Measurements from ENCODE around the gene AHRR.

The AHRR gene

GRCh38 chr5:425714-426113 lies 104.2 kb downstream of the AHRR start:
- ChIA-PET CTCF (interaction anchor here (0.7 to 2.4 kb wide), 17 partner anchors 8 to 238 kb away, joined by 3 to 24 read pairs (median 4); partner anchors contain the start of gene AHRR), POLR2A (interaction anchor here (1.3 kb wide), 1 partner anchor 109 kb away, joined by 5 read pairs; no protein-coding TSS in a partner anchor)
- peak; percentile 55 to 68 (median 62) for DNase-seq
- H3K27me3 ChIP-seq (replicated peaks in 2 of 5; ENCODE audit: control insufficient read depth in 4 of 5, insufficient read depth in 5 of 5, low read length in 4 of 5), result no peaks in the 10 kb centered on the region
- no peak overlapping the region for H3K27ac ChIP-seq (ENCODE audit: insufficient read depth in 1 of 2, low read depth in 1 of 2, low read length in 2 of 2, poor library complexity in 1 of 2, severe bottlenecking in 2 of 2)
- peaks cover 0 to 23% (median 0%) of the 10 kb centered on the region in 4 experiments for H3K4me1 ChIP-seq (ENCODE audit: control extremely low read depth in 1 of 4, control insufficient read depth in 4 of 4, insufficient read depth in 4 of 4, low read length in 3 of 4)
- WGBS (ENCODE audit: insufficient coverage), result 60% methylated on average over 1 of the region's 5 CpGs
- peaks cover 0 to 62% (median 0%) of the 10 kb centered on the region in 4 experiments for H3K36me3 ChIP-seq (ENCODE audit: control insufficient read depth in 4 of 4, insufficient read depth in 4 of 4, low read length in 3 of 4)
- H3K9me3 ChIP-seq (ENCODE audit: control extremely low read depth in 1 of 5, control insufficient read depth in 4 of 5, insufficient read depth in 2 of 5, low read depth in 1 of 5, low read length in 4 of 5), result no peaks in the 10 kb centered on the region
- H3K4me3 ChIP-seq (ENCODE audit: control insufficient read depth in 1 of 7, extremely low read depth in 1 of 7, insufficient read depth in 4 of 7, low read depth in 2 of 7, low read length in 6 of 7), result no peak overlapping the region

- H3K9me3 ChIP-seq (ENCODE audit: control extremely low read depth in 1 of 5, control insufficient read depth in 4 of 5, insufficient read depth in 2 of 5, low read depth in 1 of 5, low read length in 4 of 5), result no peaks in the 10 kb centered on the region
- H3K4me3 ChIP-seq (ENCODE audit: control insufficient read depth in 1 of 7, extremely low read depth in 1 of 7, insufficient read depth in 4 of 7, low read depth in 2 of 7, low read length in 6 of 7), result no peak overlapping the region
- 67% methylated on average over 3 of the region's 3 CpGs for WGBS (ENCODE audit: insufficient coverage)
- peaks cover 0 to 23% (median under 1%) of the 10 kb centered on the region in 4 experiments for H3K4me1 ChIP-seq (ENCODE audit: control extremely low read depth in 1 of 4, control insufficient read depth in 4 of 4, insufficient read depth in 4 of 4, low read length in 3 of 4)
- no peak overlapping the region for H3K27ac ChIP-seq (ENCODE audit: insufficient read depth in 1 of 2, low read depth in 1 of 2, low read length in 2 of 2, poor library complexity in 1 of 2, severe bottlenecking in 2 of 2)
- H3K27me3 ChIP-seq (replicated peaks in 2 of 5; ENCODE audit: control insufficient read depth in 4 of 5, insufficient read depth in 5 of 5, low read length in 4 of 5), result no peaks in the 10 kb centered on the region
- DNase-seq, result no peak
- H3K36me3 ChIP-seq (ENCODE audit: control insufficient read depth in 4 of 4, insufficient read depth in 4 of 4, low read length in 3 of 4), result peaks cover 0 to 62% (median 0%) of the 10 kb centered on the region in 4 experiments
- POLR2A ChIA-PET, result interaction anchor here (1.3 kb wide), 1 partner anchor 109 kb away, joined by 5 read pairs; no protein-coding TSS in a partner anchor
- CTCF ChIA-PET, result interaction anchor here (0.7 to 2.4 kb wide), 14 partner anchors 8 to 239 kb away, joined by 3 to 24 read pairs (median 4); no protein-coding TSS in a partner anchor
These were observed 105.0 kb downstream of the AHRR start for GRCh38 chr5:426392-426976.

DNA sequence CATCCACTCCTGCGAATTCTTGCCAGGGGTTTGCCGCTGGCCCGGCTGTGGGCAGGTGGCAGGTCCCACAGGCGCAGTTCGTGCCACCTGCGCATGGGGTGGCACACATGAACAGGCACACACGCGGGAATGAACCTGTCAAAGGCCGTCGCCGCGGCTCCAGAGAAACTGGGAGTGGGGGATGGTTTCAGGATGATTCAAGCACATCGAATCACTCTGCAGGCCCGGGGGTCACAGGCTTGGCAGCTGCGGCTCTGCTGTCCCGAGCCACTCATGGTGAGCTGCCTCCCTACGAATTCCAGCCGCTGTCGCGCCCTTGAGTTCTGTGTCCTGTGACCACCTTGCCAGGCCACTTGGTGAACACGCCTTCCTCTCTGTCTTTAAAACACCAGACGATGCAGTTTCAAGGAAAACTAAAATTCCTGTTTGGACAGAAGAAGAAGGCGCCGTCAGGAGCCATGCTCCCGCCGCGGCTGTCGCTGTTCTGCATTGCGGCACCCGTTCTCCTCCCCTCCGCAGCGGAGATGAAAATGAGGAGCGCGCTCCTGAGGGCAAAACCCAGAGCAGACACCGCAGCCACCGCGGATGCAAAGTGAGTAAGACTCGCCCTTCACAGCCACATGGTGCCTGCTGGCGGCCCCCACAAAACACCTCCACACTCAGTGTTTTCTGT lies 106.0 kb downstream of the AHRR start:
- Histone ChIP-seq H3K4me3 (ENCODE audit: control insufficient read depth in 1 of 7, extremely low read depth in 1 of 7, insufficient read depth in 4 of 7, low read depth in 2 of 7, low read length in 6 of 7) (no peak overlapping the region), H3K4me1 (ENCODE audit: control extremely low read depth in 1 of 4, control insufficient read depth in 4 of 4, insufficient read depth in 4 of 4, low read length in 3 of 4) (peaks cover 0 to 23% (median under 1%) of the 10 kb centered on the region in 4 experiments), H3K27ac (ENCODE audit: insufficient read depth in 1 of 2, low read depth in 1 of 2, low read length in 2 of 2, poor library complexity in 1 of 2, severe bottlenecking in 2 of 2) (no peak overlapping the region), H3K36me3 (ENCODE audit: control insufficient read depth in 4 of 4, insufficient read depth in 4 of 4, low read length in 3 of 4) (peaks cover 0 to 65% (median 0%) of the 10 kb centered on the region in 4 experiments), H3K27me3 (replicated peaks in 2 of 5; ENCODE audit: control insufficient read depth in 4 of 5, insufficient read depth in 5 of 5, low read length in 4 of 5) (no peaks in the 10 kb centered on the region), H3K9me3 (ENCODE audit: control extremely low read depth in 1 of 5, control insufficient read depth in 4 of 5, insufficient read depth in 2 of 5, low read depth in 1 of 5, low read length in 4 of 5) (no peaks in the 10 kb centered on the region)
- ChIA-PET POLR2A (no interaction called here), CTCF (interaction anchor here (0.9 to 10.6 kb wide), 7 partner anchors 14 to 239 kb away, joined by 3 to 124 read pairs (median 5); partner anchors contain the start of gene AHRR)
- WGBS (ENCODE audit: insufficient coverage), result 97% methylated on average over 37 of the region's 39 CpGs
- DNase-seq, result no peak

DNA sequence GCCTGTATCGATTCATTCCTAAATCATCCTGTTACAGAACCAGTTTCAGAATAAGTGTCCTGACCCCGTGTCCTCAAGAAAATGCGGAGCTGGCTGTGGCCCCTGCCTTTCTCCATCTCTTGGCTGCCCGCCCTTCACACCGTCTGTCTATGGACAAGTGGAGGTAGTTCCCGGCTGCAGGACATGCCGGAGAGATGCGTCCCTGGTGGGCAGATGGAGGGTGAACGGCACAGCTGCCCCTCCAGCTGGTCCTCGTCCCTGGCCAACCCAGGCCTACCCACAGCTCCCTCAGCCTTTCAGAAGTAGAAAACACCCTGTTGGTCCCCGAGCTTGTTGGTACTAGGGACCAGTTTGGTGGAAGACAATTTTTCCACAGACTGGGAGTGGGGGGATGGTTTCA lies 106.7 kb downstream of the AHRR start:
- ChIA-PET POLR2A (no interaction called here), CTCF (interaction anchor here (0.5 to 10.6 kb wide), 8 partner anchors 14 to 240 kb away, joined by 3 to 124 read pairs (median 3); partner anchors contain the start of gene AHRR)
- no peaks in the 10 kb centered on the region for H3K9me3 ChIP-seq (ENCODE audit: control extremely low read depth in 1 of 5, control insufficient read depth in 4 of 5, insufficient read depth in 2 of 5, low read depth in 1 of 5, low read length in 4 of 5)
- no peak overlapping the region for H3K4me3 ChIP-seq (ENCODE audit: control insufficient read depth in 1 of 7, extremely low read depth in 1 of 7, insufficient read depth in 4 of 7, low read depth in 2 of 7, low read length in 6 of 7)
- no peaks in the 10 kb centered on the region for H3K27me3 ChIP-seq (replicated peaks in 2 of 5; ENCODE audit: control insufficient read depth in 4 of 5, insufficient read depth in 5 of 5, low read length in 4 of 5)
- DNase-seq, result no peak
- whole genome bisulfite sequencing (ENCODE audit: insufficient coverage), result 80% methylated on average over 5 of the region's 11 CpGs
- peaks cover 0 to 18% (median under 1%) of the 10 kb centered on the region in 4 experiments for H3K4me1 ChIP-seq (ENCODE audit: control extremely low read depth in 1 of 4, control insufficient read depth in 4 of 4, insufficient read depth in 4 of 4, low read length in 3 of 4)
- H3K36me3 ChIP-seq (ENCODE audit: control insufficient read depth in 4 of 4, insufficient read depth in 4 of 4, low read length in 3 of 4), result peaks cover 0 to 64% (median 0%) of the 10 kb centered on the region in 4 experiments
- no peak overlapping the region for H3K27ac ChIP-seq (ENCODE audit: insufficient read depth in 1 of 2, low read depth in 1 of 2, low read length in 2 of 2, poor library complexity in 1 of 2, severe bottlenecking in 2 of 2)

- no peak for DNase-seq
- ChIA-PET CTCF (interaction anchor here (0.5 to 10.6 kb wide), 9 partner anchors 9 to 241 kb away, joined by 3 to 124 read pairs (median 3); partner anchors contain the start of gene AHRR), POLR2A (no interaction called here)
- no peaks in the 10 kb centered on the region for H3K9me3 ChIP-seq (ENCODE audit: control extremely low read depth in 1 of 5, control insufficient read depth in 4 of 5, insufficient read depth in 2 of 5, low read depth in 1 of 5, low read length in 4 of 5)
- 59% methylated on average over 17 of the region's 22 CpGs for WGBS (ENCODE audit: insufficient coverage)
- H3K36me3 ChIP-seq (ENCODE audit: control insufficient read depth in 4 of 4, insufficient read depth in 4 of 4, low read length in 3 of 4), result peaks cover 0 to 64% (median 0%) of the 10 kb centered on the region in 4 experiments
- no peaks in the 10 kb centered on the region for H3K27me3 ChIP-seq (replicated peaks in 2 of 5; ENCODE audit: control insufficient read depth in 4 of 5, insufficient read depth in 5 of 5, low read length in 4 of 5)
- H3K4me1 ChIP-seq (ENCODE audit: control extremely low read depth in 1 of 4, control insufficient read depth in 4 of 4, insufficient read depth in 4 of 4, low read length in 3 of 4), result peaks cover 0 to 12% (median under 1%) of the 10 kb centered on the region in 4 experiments
- no peak overlapping the region for H3K27ac ChIP-seq (ENCODE audit: insufficient read depth in 1 of 2, low read depth in 1 of 2, low read length in 2 of 2, poor library complexity in 1 of 2, severe bottlenecking in 2 of 2)
- H3K4me3 ChIP-seq (ENCODE audit: control insufficient read depth in 1 of 7, extremely low read depth in 1 of 7, insufficient read depth in 4 of 7, low read depth in 2 of 7, low read length in 6 of 7), result no peak overlapping the region
These were observed 107.4 kb downstream of the AHRR start for GRCh38 chr5:428754-429452.

DNA sequence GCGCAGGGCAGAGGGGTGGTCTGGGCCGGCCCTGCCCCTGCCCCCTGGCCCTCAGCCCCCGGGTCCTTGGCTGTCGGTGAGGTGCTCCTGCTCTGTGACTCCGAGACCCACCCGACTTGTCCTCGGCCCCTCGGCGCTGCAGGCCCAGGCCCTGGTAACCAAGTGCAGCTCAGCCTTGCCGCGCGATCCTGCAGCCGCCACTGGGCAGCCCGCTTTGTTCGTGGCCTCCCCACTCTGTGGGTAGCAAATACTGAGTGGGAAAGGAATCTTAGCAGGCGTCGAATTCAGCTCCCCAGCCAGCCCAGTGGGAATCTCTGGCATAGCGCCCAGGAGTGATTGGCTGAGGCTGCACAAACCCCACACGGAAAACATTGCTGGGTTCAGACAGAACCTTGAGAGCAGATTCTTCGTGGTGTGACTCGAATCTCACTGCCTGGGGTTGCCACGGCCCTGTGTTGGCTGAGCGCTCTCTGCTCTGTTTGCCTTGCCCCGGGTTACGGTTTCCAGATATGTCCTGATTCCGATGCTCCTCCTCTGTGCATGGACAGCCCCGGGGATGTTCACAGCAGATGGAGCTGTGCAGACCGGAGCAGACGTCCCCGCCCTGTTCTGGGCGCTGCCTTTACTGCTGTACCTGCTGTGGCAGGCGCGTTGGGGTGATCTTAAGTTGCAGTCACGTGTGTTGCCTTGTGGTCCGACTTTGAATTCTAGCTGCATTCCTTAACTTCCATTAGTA lies 108.1 kb downstream of the AHRR start:
- POLR2A ChIA-PET, result no interaction called here

More for the DNA sequence above, 108.1 kb downstream of the AHRR start:
- H3K4me3 ChIP-seq (ENCODE audit: control insufficient read depth in 1 of 7, extremely low read depth in 1 of 7, insufficient read depth in 4 of 7, low read depth in 2 of 7, low read length in 6 of 7), result no peak overlapping the region
- H3K4me1 ChIP-seq (ENCODE audit: control extremely low read depth in 1 of 4, control insufficient read depth in 4 of 4, insufficient read depth in 4 of 4, low read length in 3 of 4), result peaks cover 0 to 5% (median under 1%) of the 10 kb centered on the region in 4 experiments
- DNase-seq, result no peak
- H3K9me3 ChIP-seq (ENCODE audit: control extremely low read depth in 1 of 5, control insufficient read depth in 4 of 5, insufficient read depth in 2 of 5, low read depth in 1 of 5, low read length in 4 of 5), result no peaks in the 10 kb centered on the region
- 90% methylated on average over 21 of the region's 35 CpGs for WGBS (ENCODE audit: insufficient coverage)
- CTCF ChIA-PET, result interaction anchor here (0.8 to 10.6 kb wide), 5 partner anchors 7 to 112 kb away, joined by 3 to 124 read pairs (median 12); partner anchors contain the start of gene AHRR
- H3K27me3 ChIP-seq (replicated peaks in 2 of 5; ENCODE audit: control insufficient read depth in 4 of 5, insufficient read depth in 5 of 5, low read length in 4 of 5), result no peaks in the 10 kb centered on the region
- H3K27ac ChIP-seq (ENCODE audit: insufficient read depth in 1 of 2, low read depth in 1 of 2, low read length in 2 of 2, poor library complexity in 1 of 2, severe bottlenecking in 2 of 2), result no peak overlapping the region
- peaks cover 0 to 71% (median 0%) of the 10 kb centered on the region in 4 experiments for H3K36me3 ChIP-seq (ENCODE audit: control insufficient read depth in 4 of 4, insufficient read depth in 4 of 4, low read length in 3 of 4)
